Measurements from ENCODE around the gene MYH13. TPM values are rescaled to one million over a fixed set of nuclear protein-coding genes. Genes with fewer than 3 reads are reported as not detected.

Gene MYH13
- total and polyA plus RNA-seq, 9 of the 15 experiments (the other 6 are each of a cell fraction or from before 2014, with no cell fraction given), result 0.01 TPM; not detected in 8

DNA sequence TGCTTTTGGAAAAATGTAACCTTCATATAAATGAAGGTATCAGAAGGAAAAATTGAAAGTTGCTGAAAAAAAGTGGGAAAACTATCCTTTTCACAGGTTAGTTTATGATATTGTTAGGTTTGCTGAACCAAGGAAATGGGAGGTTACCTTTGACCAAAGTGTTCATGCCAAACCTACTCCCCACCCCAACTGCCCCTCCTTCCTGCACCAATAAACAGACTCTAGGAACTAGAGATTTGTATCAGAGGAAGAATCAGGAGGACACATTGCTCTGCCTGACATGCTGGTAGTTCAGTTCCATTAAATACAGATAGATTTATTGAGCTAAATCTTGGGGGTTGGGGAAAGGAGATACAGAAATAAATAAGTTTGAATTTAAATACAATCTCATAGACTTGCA is 30.8 kb upstream of the MYH13 start (continued):
- TF ChIP-seq ZNF592 (IDR thresholded peaks at IDR 0.05) (no peak), CHD1 (IDR thresholded peaks at IDR 0.05; ENCODE audit: low read length) (no peak), ZBED1 (IDR thresholded peaks at IDR 0.05) (no peak)
- TF ChIP-seq, protein P1, sequence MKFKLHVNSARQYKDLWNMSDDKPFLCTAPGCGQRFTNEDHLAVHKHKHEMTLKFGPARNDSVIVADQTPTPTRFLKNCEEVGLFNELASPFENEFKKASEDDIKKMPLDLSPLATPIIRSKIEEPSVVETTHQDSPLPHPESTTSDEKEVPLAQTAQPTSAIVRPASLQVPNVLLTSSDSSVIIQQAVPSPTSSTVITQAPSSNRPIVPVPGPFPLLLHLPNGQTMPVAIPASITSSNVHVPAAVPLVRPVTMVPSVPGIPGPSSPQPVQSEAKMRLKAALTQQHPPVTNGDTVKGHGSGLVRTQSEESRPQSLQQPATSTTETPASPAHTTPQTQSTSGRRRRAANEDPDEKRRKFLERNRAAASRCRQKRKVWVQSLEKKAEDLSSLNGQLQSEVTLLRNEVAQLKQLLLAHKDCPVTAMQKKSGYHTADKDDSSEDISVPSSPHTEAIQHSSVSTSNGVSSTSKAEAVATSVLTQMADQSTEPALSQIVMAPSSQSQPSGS (CRISPR knock-in tag; IDR thresholded peaks at IDR 0.05), result no peak
- TF ChIP-seq, protein P2, sequence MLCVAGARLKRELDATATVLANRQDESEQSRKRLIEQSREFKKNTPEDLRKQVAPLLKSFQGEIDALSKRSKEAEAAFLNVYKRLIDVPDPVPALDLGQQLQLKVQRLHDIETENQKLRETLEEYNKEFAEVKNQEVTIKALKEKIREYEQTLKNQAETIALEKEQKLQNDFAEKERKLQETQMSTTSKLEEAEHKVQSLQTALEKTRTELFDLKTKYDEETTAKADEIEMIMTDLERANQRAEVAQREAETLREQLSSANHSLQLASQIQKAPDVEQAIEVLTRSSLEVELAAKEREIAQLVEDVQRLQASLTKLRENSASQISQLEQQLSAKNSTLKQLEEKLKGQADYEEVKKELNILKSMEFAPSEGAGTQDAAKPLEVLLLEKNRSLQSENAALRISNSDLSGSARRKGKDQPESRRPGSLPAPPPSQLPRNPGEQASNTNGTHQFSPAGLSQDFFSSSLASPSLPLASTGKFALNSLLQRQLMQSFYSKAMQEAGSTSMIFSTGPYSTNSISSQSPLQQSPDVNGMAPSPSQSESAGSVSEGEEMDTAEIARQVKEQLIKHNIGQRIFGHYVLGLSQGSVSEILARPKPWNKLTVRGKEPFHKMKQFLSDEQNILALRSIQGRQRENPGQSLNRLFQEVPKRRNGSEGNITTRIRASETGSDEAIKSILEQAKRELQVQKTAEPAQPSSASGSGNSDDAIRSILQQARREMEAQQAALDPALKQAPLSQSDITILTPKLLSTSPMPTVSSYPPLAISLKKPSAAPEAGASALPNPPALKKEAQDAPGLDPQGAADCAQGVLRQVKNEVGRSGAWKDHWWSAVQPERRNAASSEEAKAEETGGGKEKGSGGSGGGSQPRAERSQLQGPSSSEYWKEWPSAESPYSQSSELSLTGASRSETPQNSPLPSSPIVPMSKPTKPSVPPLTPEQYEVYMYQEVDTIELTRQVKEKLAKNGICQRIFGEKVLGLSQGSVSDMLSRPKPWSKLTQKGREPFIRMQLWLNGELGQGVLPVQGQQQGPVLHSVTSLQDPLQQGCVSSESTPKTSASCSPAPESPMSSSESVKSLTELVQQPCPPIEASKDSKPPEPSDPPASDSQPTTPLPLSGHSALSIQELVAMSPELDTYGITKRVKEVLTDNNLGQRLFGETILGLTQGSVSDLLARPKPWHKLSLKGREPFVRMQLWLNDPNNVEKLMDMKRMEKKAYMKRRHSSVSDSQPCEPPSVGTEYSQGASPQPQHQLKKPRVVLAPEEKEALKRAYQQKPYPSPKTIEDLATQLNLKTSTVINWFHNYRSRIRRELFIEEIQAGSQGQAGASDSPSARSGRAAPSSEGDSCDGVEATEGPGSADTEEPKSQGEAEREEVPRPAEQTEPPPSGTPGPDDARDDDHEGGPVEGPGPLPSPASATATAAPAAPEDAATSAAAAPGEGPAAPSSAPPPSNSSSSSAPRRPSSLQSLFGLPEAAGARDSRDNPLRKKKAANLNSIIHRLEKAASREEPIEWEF (CRISPR knock-in tag; IDR thresholded peaks at IDR 0.05), result no peak
